Astrocyte (in vitro differentiated cells and primary cell): ENCODE data around the gene ELK1. TPM values are rescaled to one million over a fixed set of nuclear protein-coding genes. Genes with fewer than 3 reads are reported as not detected.

ENCODE experiments used
- DNase-seq: peaks from one replicate; pipeline ENCODE4 v3.0.0-alpha.2; 2010; ENCODE audit warnings: low read depth
- FAIRE-seq: peaks from 2 replicates; lab custom pipeline; 2011; peaks lifted over from hg19 to GRCh38; lab: Jason Lieb, UNC
- H2AFZ ChIP-seq: 2 replicates; pipeline ENCODE4 v1.6.0; 2012; ENCODE audit warnings: low read depth, low read length, inconsistent platforms
- H3K27ac ChIP-seq: 2 replicates; pipeline ENCODE4 v1.5.1; 2011; ENCODE audit warnings: low read depth, low read length, inconsistent platforms
- H3K27me3 ChIP-seq: 2 replicates; pipeline ENCODE4 v1.6.0; 2011; ENCODE audit warnings: low read length, inconsistent platforms; ENCODE audit not compliant: insufficient read depth
- H3K36me3 ChIP-seq: 2 replicates; pipeline ENCODE4 v1.5.1; 2011; ENCODE audit warnings: low read length, inconsistent platforms; ENCODE audit not compliant: insufficient read depth
- H3K4me1 ChIP-seq: 2 replicates; pipeline ENCODE4 v1.5.1; 2011; ENCODE audit warnings: low read length, inconsistent platforms; ENCODE audit not compliant: insufficient read depth
- H3K4me2 ChIP-seq: 2 replicates; pipeline ENCODE4 v1.6.0; 2012; ENCODE audit warnings: low read length, inconsistent platforms
- H3K4me3 ChIP-seq: 2 replicates; pipeline ENCODE4 v1.5.1; 2011; ENCODE audit warnings: low read depth, mild to moderate bottlenecking, low read length, inconsistent platforms; ENCODE audit not compliant: insufficient read depth
- H3K79me2 ChIP-seq: 2 replicates; pipeline ENCODE4 v1.6.0; 2012; ENCODE audit warnings: mild to moderate bottlenecking, low read length, inconsistent platforms; ENCODE audit not compliant: insufficient read depth
- H3K9ac ChIP-seq: 2 replicates; pipeline ENCODE4 v1.6.0; 2012; ENCODE audit warnings: mild to moderate bottlenecking, low read length, inconsistent platforms
- H3K9me3 ChIP-seq: 2 replicates; pipeline ENCODE4 v1.5.1; 2012; ENCODE audit warnings: low read depth, mild to moderate bottlenecking, low read length, inconsistent platforms; ENCODE audit not compliant: insufficient read depth
- H4K20me1 ChIP-seq: 2 replicates; pipeline ENCODE4 v1.6.0; 2012; ENCODE audit warnings: low read length, inconsistent platforms; ENCODE audit not compliant: insufficient read depth
- H3K27ac Mint-ChIP-seq: one replicate; pipeline ENCODE4 v1.8.0; 2021; ENCODE audit warnings: mild to moderate bottlenecking, mixed read lengths; ENCODE audit not compliant: unreplicated experiment
- H3K27me3 Mint-ChIP-seq: one replicate; pipeline ENCODE4 v1.8.0; 2021; ENCODE audit warnings: low read depth, mixed read lengths; ENCODE audit not compliant: unreplicated experiment
- H3K36me3 Mint-ChIP-seq: one replicate; pipeline ENCODE4 v1.8.0; 2021; ENCODE audit warnings: low read depth, mixed read lengths; ENCODE audit not compliant: unreplicated experiment
- H3K4me1 Mint-ChIP-seq: one replicate; pipeline ENCODE4 v1.8.0; 2021; ENCODE audit warnings: low read depth, mixed read lengths; ENCODE audit not compliant: unreplicated experiment
- H3K4me3 Mint-ChIP-seq: one replicate; pipeline ENCODE4 v1.8.0; 2021; ENCODE audit warnings: mild to moderate bottlenecking, moderate library complexity, mixed read lengths; ENCODE audit not compliant: unreplicated experiment
- H3K9me3 Mint-ChIP-seq: one replicate; pipeline ENCODE4 v1.8.0; 2021; ENCODE audit warnings: mild to moderate bottlenecking, mixed read lengths; ENCODE audit not compliant: unreplicated experiment
- EZH2 ChIP-seq: IDR thresholded peaks from 2 replicates; pipeline ENCODE4 v1.6.1; 2012; ENCODE audit warnings: mild to moderate bottlenecking, low read length, inconsistent platforms; ENCODE audit not compliant: insufficient read depth
- total RNA-seq: library from RNA; stranded (reverse); gene quantifications from 2 replicates; pipeline ENCODE4 v1.2.1, GENCODE V29; 2021
- TF ChIP-seq, protein P1 (sequence below): IDR thresholded peaks from 2 replicates; pipeline ENCODE4 v1.5.1; 2011; ENCODE audit warnings: low read depth, mild to moderate bottlenecking, inconsistent platforms, low read length, moderate library complexity; ENCODE audit not compliant: insufficient read depth

ELK1 gene
- total RNA-seq, 1 donor from 2014 or later, result 34.1 TPM

DNA sequence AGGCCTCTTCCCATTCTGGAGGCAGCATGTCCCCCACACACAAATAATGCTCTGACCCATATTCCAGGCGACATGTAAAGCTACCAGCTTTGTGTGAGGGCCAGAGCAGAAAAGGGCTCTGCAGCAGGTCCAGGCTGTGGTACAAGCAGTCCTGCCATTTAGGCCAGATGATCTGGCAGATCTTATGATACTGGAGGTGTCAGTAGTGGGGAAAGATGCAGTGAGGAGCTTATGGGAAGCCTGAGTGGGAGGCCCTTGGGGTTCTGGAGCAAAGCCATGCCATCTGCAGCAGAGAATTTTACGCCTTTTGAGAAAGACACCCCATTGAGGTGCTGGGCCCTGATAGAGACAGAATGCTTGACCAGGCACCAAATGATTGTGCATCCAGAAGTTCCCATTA lies 38.4 kb downstream of the ELK1 start:
- no peaks in the 10 kb centered on the region for H3K9me3 ChIP-seq
- no peaks in the 10 kb centered on the region for H3K4me1 Mint-ChIP-seq
- H3K27ac Mint-ChIP-seq, result no peak overlapping the region
- H3K27me3 ChIP-seq, result no peaks in the 10 kb centered on the region
- no peaks in the 10 kb centered on the region for H4K20me1 ChIP-seq
- H3K4me2 ChIP-seq, result no peak overlapping the region
- FAIRE-seq (no peak), DNase-seq (no peak)
- H3K4me1 ChIP-seq, result no peaks in the 10 kb centered on the region
- H3K4me3 ChIP-seq, result no peak overlapping the region
- H3K4me3 Mint-ChIP-seq, result no peak overlapping the region
- H3K36me3 Mint-ChIP-seq, result no peaks in the 10 kb centered on the region
- no peak overlapping the region for H3K9ac ChIP-seq
- H3K9me3 Mint-ChIP-seq, result peaks cover 2% of the 10 kb centered on the region
- no peaks in the 10 kb centered on the region for H3K79me2 ChIP-seq
- no peak overlapping the region for H3K27ac ChIP-seq
- TF ChIP-seq EZH2, result no peak
- TF ChIP-seq, protein P1, sequence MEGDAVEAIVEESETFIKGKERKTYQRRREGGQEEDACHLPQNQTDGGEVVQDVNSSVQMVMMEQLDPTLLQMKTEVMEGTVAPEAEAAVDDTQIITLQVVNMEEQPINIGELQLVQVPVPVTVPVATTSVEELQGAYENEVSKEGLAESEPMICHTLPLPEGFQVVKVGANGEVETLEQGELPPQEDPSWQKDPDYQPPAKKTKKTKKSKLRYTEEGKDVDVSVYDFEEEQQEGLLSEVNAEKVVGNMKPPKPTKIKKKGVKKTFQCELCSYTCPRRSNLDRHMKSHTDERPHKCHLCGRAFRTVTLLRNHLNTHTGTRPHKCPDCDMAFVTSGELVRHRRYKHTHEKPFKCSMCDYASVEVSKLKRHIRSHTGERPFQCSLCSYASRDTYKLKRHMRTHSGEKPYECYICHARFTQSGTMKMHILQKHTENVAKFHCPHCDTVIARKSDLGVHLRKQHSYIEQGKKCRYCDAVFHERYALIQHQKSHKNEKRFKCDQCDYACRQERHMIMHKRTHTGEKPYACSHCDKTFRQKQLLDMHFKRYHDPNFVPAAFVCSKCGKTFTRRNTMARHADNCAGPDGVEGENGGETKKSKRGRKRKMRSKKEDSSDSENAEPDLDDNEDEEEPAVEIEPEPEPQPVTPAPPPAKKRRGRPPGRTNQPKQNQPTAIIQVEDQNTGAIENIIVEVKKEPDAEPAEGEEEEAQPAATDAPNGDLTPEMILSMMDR, result no peak
- peaks cover 7% of the 10 kb centered on the region for H3K27me3 Mint-ChIP-seq
- H3K36me3 ChIP-seq, result no peaks in the 10 kb centered on the region
- no peak overlapping the region for H2AFZ ChIP-seq

DNA sequence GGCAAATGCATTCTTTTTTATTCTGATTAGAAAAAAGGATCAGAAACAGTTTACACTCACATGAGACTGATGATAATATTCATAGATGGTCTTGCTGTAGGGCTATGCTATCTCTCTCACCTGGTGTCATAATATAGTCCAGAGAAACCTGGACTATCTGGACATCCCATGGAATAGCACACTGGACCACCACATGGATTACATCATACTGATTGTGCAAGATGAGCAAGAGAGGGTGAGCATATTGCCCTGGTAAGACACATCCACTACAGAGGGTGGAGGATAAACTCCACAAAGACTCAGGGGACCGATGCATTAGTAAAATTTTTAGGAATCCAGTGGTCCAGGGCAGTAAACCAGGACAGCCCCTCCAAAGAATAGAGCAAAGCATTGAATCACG lies 38.9 kb downstream of the ELK1 start:
- no peak overlapping the region for H3K4me3 ChIP-seq
- H3K36me3 Mint-ChIP-seq, result no peaks in the 10 kb centered on the region
- H3K9me3 ChIP-seq, result no peaks in the 10 kb centered on the region
- H3K4me1 Mint-ChIP-seq, result no peaks in the 10 kb centered on the region
- no peak overlapping the region for H3K9ac ChIP-seq
- no peak overlapping the region for H3K4me2 ChIP-seq
- H3K27me3 ChIP-seq, result no peaks in the 10 kb centered on the region
- no peak overlapping the region for H3K27ac ChIP-seq
- H3K9me3 Mint-ChIP-seq, result peaks cover 2% of the 10 kb centered on the region
- H3K36me3 ChIP-seq, result no peaks in the 10 kb centered on the region
- no peaks in the 10 kb centered on the region for H4K20me1 ChIP-seq
- no peak overlapping the region for H2AFZ ChIP-seq
- H3K4me1 ChIP-seq, result no peaks in the 10 kb centered on the region
- no peak overlapping the region for H3K27ac Mint-ChIP-seq
- no peak overlapping the region for H3K4me3 Mint-ChIP-seq
- H3K27me3 Mint-ChIP-seq, result peaks cover 3% of the 10 kb centered on the region
- FAIRE-seq, result no peak
- DNase-seq, result no peak
- no peak for TF ChIP-seq EZH2
- TF ChIP-seq, protein P1, result no peak
- no peaks in the 10 kb centered on the region for H3K79me2 ChIP-seq

DNA sequence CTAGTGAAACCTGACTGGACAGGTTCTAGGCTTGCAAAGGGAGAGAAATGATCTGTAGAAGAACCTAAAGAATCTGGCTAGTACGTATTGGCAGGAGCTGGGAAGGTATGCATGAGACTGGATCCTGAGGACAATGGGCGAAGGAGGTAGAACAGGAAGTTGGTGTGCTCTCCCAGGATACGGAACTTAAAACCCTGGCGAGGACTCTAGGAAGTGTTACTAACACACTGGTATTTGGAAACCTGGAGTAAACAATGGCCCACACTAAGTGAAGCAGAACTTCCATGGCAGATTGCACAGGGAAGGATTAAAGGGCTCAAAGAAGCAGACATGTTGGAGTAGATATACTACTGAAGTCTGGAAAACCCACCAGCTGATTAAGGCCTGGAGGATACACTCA lies 39.9 kb downstream of the ELK1 start:
- H4K20me1 ChIP-seq, result no peaks in the 10 kb centered on the region
- H3K9ac ChIP-seq, result no peak overlapping the region
- no peak overlapping the region for H2AFZ ChIP-seq
- H3K9me3 Mint-ChIP-seq, result peaks cover 2% of the 10 kb centered on the region
- TF ChIP-seq, protein P1, result no peak
- TF ChIP-seq EZH2, result no peak
- no peak for FAIRE-seq
- no peaks in the 10 kb centered on the region for H3K9me3 ChIP-seq
- no peaks in the 10 kb centered on the region for H3K79me2 ChIP-seq
- H3K36me3 ChIP-seq, result no peaks in the 10 kb centered on the region
- no peaks in the 10 kb centered on the region for H3K36me3 Mint-ChIP-seq
- no peak overlapping the region for H3K27ac Mint-ChIP-seq
- no peak for DNase-seq
- H3K4me3 Mint-ChIP-seq, result no peak overlapping the region
- H3K4me2 ChIP-seq, result no peak overlapping the region
- H3K4me1 ChIP-seq, result no peaks in the 10 kb centered on the region
- no peak overlapping the region for H3K4me3 ChIP-seq
- H3K27me3 Mint-ChIP-seq, result no peaks in the 10 kb centered on the region
- no peak overlapping the region for H3K27ac ChIP-seq
- H3K4me1 Mint-ChIP-seq, result no peaks in the 10 kb centered on the region
- no peaks in the 10 kb centered on the region for H3K27me3 ChIP-seq
